Measurements from ENCODE around the gene CFAP298.
"Not testable (repeated sequence)": the region's sequence is repeated elsewhere in the genome, so short reads cannot be mapped to it uniquely, and the experiment has no call there.

CFAP298 gene, protein sequence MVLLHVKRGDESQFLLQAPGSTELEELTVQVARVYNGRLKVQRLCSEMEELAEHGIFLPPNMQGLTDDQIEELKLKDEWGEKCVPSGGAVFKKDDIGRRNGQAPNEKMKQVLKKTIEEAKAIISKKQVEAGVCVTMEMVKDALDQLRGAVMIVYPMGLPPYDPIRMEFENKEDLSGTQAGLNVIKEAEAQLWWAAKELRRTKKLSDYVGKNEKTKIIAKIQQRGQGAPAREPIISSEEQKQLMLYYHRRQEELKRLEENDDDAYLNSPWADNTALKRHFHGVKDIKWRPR

GRCh38 chr21:32612075-32612998, at the start of gene CFAP298:
Gene CFAP298 (minus strand): TSS chr21:32612377. CDS start chr21:32612243, 134 bp downstream.
- DNase-seq, result peak; percentile 89

- not testable (repeated sequence) for DNase-seq
Measured at GRCh38 chr21:32661026-32661782, 49.0 kb upstream of the CFAP298 start.

DNA sequence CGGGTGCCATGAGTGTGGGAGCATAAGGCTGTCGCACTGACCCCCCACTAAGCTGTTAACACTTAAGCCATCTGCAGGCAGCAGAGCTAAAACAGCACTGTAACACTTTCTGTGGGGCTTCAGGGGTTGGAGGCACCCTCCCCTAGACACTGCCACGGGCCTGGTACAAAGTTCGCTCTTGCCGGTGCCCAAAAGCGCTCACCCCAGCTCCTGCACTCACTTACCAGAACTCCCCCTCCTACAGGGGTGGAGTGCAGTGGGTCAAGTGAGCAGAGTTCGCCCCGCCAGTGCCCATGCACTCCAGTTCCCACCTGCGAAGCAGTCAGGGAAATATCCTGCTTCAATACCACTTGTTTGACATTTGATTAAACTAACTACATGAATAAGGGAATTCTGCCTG, 46.3 kb upstream of the CFAP298 start:
- DNase-seq, result no peak

DNA sequence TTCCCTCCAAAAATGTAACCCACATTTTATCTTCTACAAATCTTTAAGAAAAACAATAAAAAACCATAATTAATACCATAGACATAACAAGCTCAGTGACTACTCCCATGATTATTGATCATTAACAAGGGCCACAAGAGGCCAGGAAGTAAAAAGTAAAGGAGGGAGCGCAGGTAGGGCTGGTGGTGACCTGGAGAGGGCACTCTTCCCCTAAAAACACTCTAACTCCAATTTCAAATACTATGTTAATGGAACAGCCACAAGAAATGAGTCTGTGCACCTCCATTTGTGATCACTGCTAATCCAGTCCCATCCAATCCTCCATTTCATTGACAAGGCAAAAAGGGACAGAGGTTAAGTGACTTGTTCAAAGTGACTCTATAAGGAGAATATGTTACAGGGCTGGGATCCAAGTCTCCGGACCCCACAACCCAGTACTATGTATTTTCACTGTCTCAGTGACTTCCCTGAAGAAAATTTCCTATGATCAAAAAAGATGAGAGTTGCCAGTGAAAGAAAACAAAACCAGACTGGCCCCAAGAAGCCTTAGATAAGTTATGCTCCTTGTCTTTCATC, 41.2 kb upstream of the CFAP298 start:
- DNase-seq, result no peak

DNA sequence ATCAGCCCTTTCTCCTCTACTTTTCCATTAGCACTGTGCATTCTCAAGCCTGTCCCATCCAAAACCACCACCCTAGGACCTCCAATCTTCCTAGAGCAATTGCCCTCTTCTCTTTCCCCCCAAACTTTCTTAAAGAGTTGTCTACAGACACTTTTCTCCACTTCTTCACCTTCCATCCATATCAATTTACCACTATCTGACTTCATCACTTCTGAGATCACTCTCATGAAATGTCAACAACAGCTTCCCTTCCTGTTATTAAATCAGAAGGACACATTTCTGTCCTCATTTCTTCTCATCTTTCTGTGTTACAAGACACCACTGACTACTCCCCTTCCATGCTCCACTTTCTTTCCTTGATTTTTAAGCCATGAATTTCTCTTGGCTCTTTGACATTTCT, 36.0 kb upstream of the CFAP298 start:
- DNase-seq, result no peak

GRCh38 chr21:32645261-32646182, 33.3 kb upstream of the CFAP298 start:
- no peak for DNase-seq

DNA sequence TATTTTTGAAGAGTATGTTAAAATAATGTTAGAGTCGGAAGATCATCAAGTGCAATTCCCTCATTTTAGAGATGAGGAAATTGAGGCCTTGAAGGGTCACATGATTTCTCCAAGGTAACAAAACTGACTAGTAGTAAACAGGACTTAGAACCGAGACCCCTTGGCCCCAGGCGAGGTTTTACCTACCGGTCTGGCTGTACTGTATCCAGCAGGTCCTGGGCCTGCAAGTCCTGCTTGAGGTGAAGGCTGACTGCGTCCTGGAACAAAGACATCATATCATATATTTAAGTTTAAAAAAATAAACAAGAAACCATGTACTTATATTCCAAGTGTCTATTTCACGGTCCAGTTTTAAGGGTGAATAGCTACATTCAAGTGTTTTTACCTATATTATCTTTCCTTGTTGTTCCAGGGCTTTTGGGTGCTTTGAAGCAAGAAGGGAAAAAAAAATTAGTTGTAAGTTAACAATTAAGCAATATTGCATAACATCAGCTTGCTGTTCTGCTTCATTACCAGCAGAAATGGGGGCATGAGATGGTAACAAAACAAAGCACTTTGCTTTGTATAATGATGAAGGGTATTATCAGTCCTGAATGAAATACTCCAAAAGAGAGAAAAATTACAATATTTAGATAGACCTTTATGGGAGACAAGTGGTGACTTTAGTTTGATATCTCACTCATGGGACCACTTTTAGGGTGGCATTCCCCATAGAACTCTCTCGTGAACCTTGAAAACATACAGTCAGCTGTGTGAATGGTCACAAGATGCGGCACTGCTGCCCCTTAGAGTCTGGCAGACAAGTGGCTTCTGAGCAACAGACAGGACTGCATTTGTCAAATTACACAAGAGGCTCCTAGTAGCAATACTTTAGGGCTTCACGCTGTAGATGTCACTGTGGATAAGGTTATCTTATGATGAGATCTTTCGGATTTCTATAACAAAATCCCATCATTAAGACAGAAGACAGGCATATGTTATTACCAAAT, 29.8 kb upstream of the CFAP298 start:
- no peak for DNase-seq

DNA sequence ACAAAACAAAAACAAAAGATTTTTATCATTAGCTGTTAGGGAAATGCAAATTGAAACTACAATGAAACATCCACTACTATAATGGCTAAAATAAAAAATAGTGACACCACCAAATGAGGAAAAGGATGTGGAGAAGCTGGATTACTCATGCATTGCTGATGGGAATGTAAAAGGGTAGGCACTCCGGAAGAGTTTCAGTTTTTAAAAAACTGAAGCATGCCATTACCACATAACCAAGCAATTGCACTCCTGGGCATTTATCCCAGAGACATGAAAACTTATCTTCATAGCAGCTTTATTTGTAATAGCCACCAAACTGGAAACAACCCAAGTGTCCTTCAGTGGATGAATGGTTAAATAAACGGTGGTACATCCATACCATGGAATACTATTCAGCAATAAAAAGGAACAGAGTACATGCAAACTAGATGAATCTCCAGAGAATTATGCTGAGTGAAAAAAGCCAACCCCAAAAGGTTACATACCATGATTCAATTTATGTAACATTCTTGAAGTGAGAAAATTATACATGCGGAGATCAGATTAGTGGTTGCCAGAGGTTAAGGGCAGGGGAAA, 14.5 kb upstream of the CFAP298 start:
- DNase-seq, result no peak

DNA sequence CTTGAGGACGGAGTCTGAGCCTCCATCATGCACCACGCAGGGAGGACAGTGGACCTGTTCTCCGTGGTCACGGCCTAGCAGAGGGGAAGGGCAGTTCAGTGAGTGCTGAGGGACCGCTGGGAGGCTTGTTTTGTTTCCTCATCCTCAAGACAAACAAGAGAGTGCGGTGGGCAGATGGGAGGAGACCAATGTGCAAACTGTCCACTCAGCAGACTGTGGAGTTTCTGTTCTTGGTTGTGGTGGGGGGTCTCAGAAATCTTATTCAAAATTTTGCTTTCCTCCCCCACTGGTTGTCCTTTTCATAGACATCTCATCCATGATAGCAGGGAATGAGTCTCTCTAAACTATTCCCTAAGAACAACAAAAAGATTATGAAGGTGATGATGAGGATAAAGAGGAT, 6.0 kb upstream of the CFAP298 start:
- not testable (repeated sequence) for DNase-seq

DNA sequence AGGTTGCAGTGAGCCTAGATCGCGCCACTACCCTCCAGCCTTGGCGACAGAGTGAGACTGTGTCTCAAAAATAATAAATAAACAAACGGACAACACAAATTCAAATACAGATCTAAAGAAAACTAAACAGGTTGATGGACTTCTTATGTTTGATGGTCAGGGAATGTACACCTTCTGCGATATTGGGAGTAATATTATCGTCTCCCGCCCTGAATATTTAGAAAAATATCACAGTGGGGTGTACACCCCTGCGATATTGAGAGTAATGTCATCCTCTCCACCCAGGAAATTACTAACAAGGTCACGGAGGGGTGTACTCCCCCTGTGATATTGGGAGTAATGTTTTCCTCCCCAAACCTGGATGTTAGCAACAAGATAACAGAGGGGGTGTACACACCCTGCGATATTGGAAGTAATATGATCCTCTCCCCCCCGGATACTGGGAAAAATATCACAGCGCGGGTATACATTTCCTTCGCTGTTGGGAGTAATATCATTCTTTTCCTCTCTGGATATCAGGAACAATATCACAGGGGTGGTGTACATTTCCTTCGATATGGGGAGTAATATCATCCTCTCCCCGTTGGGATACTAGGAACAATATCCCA, 1.4 kb upstream of the CFAP298 start:
- no peak for DNase-seq

- no peak for DNase-seq
Measured at GRCh38 chr21:32612999-32613337, 791 bp upstream of the CFAP298 start.

- DNase-seq, result no peak
Measured at GRCh38 chr21:32611471-32611997, 643 bp downstream of the CFAP298 start.

DNA sequence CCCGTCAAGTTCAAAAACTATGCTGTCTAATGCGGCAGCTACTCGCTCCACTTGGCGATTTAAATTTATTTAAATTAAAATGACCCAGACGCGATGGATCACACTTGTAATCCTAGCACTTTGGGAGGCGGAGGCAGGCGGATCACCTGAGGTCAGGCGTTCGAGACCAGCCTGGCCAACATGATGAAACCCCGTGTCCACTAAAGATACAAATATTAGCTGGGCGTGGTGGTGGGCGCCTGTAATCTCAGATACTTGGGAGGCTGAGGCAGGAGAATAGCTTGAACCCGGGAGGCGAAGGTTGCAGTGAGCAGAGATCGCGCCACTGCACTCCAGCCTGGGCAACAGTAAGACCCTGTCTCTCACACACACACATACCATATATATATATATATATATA, 1.2 kb downstream of the CFAP298 start:
- not testable (repeated sequence) for DNase-seq

GRCh38 chr21:32608851-32609250, 3.3 kb downstream of the CFAP298 start:
- DNase-seq, result no peak

DNA sequence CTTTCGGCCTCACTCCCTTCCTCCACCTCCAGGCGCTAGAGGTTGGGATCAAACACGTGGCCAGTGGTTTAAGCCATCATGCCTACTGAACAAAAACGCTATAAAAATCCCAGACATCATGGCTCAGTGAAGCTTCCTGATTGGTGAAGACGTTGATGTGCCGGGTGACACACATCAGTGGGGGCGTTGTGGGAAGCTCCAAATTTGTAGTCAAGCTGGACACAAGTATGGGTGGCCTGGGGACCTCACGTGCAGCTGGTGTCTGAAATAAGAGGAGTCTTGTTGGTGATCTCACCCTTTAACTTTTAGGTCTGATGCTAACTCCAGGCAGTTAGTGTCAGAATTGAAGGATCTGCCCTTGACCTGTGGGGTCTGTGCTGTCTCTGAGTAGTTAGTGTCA, 6.7 kb downstream of the CFAP298 start:
- DNase-seq, result no peak

- no peak for DNase-seq
Measured at GRCh38 chr21:32604464-32604863, 7.7 kb downstream of the CFAP298 start.

DNA sequence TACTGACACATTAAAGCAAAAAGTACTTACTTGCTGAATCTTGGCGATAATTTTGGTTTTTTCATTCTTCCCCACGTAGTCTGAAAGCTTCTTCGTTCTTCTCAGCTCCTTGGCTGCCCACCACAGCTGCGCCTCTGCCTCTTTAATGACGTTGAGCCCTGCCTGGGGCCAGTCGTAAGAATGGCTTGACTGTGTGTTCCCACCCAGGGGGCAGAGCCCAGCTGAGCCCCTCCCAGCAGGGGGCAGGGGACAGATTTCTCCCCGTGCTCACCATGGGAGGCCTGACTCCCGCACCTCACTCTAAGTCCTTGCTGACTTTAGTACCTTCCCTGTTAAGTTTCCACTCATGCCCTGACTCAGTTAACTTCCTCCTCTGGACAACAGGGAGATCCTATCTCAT, 9.0 kb downstream of the CFAP298 start:
- no peak for DNase-seq

DNA sequence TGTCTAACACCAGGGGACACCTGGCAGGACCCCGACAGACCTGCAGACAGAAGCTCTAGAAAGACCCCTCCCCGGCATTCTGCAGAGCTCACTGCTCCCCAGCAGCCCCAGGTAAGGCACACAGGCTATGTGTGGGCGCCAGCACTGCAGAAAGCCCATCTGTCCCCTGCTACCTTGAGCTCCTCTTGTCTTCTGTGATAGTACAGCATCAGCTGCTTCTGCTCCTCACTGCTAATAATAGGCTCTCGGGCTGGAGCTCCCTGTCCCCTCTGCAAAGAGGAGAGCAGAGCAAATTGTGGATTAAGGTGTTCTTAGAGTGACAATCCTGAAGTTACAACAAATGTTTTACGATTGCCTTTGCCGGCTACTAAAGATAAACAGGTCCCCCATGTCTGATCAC, 10.1 kb downstream of the CFAP298 start:
- DNase-seq, result no peak

DNA sequence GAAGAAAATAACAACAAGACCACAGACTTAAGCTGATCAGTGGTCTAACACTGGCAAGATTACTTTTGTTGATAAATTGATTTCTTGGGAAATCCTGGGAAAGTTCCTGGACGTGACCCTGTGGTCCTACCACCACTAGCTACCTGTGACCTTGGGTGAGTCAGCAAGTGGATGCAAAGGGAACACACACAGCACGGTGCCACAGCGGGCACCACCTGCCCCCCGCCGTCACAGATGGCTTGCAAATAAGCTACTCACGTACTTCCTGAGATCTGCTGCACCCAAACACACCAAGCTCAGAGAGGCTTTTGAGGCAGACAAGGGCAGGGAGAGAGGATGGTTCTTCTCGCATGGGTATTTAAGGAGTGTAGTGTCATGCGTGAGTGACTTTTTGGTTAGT, 12.7 kb downstream of the CFAP298 start:
- DNase-seq, result no peak

- no peak for DNase-seq
Measured at GRCh38 chr21:32599091-32599490, 13.1 kb downstream of the CFAP298 start.
